ENCODE measurements around the gene AKR1E2. TPM values are rescaled to one million over a fixed set of nuclear protein-coding genes. Genes with fewer than 3 reads are reported as not detected.

The AKR1E2 gene
- total and polyA plus RNA-seq, 10 of the 15 experiments (the other 5 are each of a cell fraction or from before 2014, with no cell fraction given), result not detected

DNA sequence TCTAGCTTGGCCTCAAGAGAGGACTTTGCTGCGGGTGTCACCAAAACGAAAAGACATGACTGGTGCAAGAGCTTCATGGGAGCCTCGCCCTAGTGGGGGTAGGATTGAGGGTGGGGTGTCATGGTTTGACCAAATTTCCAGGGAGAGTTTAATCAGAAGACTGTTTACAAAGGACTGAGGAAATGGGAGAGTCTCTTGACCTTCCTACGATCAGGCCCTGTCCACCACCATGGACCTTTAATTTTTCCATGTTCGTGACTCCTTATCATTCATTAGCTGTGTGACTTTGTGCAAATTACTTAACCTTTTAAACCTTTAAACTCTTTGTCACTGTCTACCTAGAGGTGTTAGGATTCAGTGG, 23.0 kb downstream of the AKR1E2 start (continued):
- TF ChIP-seq CREM (IDR thresholded peaks at IDR 0.05; ENCODE audit: low read depth) (no peak), CEBPB (IDR thresholded peaks at IDR 0.05; ENCODE audit: borderline replicate concordance in 1 of 2, low read depth in 2 of 2, low read length in 2 of 2) (no peak), BHLHE40 (IDR thresholded peaks at IDR 0.05; ENCODE audit: borderline replicate concordance in 1 of 2, low read depth in 2 of 2, low read length in 1 of 2) (no peak)
- TF ChIP-seq, protein P1, sequence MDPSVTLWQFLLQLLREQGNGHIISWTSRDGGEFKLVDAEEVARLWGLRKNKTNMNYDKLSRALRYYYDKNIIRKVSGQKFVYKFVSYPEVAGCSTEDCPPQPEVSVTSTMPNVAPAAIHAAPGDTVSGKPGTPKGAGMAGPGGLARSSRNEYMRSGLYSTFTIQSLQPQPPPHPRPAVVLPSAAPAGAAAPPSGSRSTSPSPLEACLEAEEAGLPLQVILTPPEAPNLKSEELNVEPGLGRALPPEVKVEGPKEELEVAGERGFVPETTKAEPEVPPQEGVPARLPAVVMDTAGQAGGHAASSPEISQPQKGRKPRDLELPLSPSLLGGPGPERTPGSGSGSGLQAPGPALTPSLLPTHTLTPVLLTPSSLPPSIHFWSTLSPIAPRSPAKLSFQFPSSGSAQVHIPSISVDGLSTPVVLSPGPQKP (IDR thresholded peaks at IDR 0.05; ENCODE audit: low read depth, low read length), result no peak

DNA sequence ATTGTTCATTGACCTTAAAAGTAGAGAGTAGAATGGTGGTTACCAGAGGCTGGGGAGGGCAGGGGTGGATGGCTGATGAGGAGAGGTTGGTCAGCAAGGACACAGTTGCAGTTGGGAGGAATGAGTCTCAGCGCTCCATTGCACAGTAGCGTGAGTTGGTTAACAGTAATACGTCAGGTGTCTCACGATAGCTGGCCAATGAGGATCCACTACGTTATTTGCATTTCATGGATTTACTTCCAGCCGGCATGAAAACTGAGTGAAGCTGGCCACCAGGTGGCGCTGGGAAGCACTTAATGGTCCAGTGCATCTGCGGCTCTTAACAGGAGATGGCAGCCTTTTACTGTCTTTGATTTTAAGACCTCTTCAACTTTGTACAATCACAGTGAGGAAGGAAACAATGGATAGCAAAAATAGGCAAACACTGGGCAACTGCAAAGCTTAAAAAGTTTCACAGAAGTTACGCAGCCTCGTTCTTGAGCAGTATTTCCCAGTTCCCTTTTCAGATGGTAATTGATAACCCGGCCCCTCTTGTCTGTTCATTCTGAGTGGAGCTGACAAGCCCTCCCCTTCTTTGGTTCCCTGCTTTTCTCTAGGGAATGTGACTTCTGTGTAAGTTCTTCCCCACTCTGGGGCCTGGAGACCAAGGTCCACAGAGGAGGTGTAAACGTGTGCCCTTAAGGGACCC, 23.7 kb downstream of the AKR1E2 start:
- ChIA-PET RAD21 (ENCODE audit: unreplicated experiment) (interaction anchor here (0.7 to 3.8 kb wide), 9 partner anchors 11 to 585 kb away, joined by 3 to 18 read pairs (median 4); no protein-coding TSS in a partner anchor), SMC1A (ENCODE audit: uncharacterized antibody, unreplicated experiment) (interaction anchor here (0.6 to 3.3 kb wide), 13 partner anchors 11 to 943 kb away, joined by 3 to 28 read pairs (median 4); no protein-coding TSS in a partner anchor), CTCF (interaction anchor here (0.6 to 5.6 kb wide), 34 partner anchors 11 to 773 kb away, joined by 3 to 56 read pairs (median 4); no protein-coding TSS in a partner anchor), POLR2A (no interaction called here)
- WGBS (ENCODE audit: insufficient coverage, insufficient replicate concordance, low lambda C conversion rate, missing lambda C conversion rate), result 2% methylated on average over 12 of the region's 12 CpGs
- no peaks in the 10 kb centered on the region; the same call in 1 of the 2 replicates for H3K4me1 ChIP-seq (ENCODE audit: control insufficient read depth, insufficient read depth, low read length)
- intact Hi-C loops (cut with micrococcal nuclease; ENCODE audit: unreplicated experiment), result loop anchor here (2.0 to 10.0 kb wide), 6 partner anchors 133 to 773 kb away; partner anchors contain the start of gene AKR1C3
- H3K27me3 ChIP-seq (replicated peaks in 1 of 2; ENCODE audit: control insufficient read depth in 2 of 2, insufficient read depth in 2 of 2, low read length in 1 of 2), result no peaks in the 10 kb centered on the region
- ATAC-seq (peak; percentile 97), FAIRE-seq (peak; percentile 93), DNase-seq (ENCODE audit: low read depth, low spot score) (peak; percentile 37)
- H3K4me3 ChIP-seq, result no peak overlapping the region
- no peak overlapping the region for H3K9ac ChIP-seq (ENCODE audit: control insufficient read depth, insufficient read depth, low read length)
- peak overlapping the region; percentile 23 for H2AFZ ChIP-seq (ENCODE audit: control insufficient read depth, low read depth, low read length)
- H3K9me3 ChIP-seq (replicated peaks; ENCODE audit: control insufficient read depth, insufficient read depth, low read length), result no peaks in the 10 kb centered on the region
- 0 out of 2 replicates have a peak overlapping the region, but pooled peaks have one; percentile 7 for H3K4me2 ChIP-seq (ENCODE audit: control insufficient read depth, insufficient read depth)
- BruUV-seq (replicated peaks), result no TSS peak
- H4K20me1 ChIP-seq (ENCODE audit: control insufficient read depth, insufficient read depth), result no peaks in the 10 kb centered on the region
- H3K27ac ChIP-seq (ENCODE audit: control insufficient read depth, insufficient read depth), result no peak overlapping the region
- in situ Hi-C loops (cut with MboI), result loop anchor here (5.0 to 10.0 kb wide), 3 partner anchors 435 to 775 kb away; no protein-coding TSS in a partner anchor
- H3K36me3 ChIP-seq (ENCODE audit: control insufficient read depth in 2 of 2, insufficient read depth in 2 of 2, low read length in 1 of 2), result no peaks in the 10 kb centered on the region
- H3K79me2 ChIP-seq (ENCODE audit: control insufficient read depth, insufficient read depth, low read length), result no peaks in the 10 kb centered on the region
- TF ChIP-seq RAD21 (IDR thresholded peaks at IDR 0.05; ENCODE audit: insufficient read depth, low read depth, low read length), result peak; percentile 81
- TF ChIP-seq, protein P2, sequence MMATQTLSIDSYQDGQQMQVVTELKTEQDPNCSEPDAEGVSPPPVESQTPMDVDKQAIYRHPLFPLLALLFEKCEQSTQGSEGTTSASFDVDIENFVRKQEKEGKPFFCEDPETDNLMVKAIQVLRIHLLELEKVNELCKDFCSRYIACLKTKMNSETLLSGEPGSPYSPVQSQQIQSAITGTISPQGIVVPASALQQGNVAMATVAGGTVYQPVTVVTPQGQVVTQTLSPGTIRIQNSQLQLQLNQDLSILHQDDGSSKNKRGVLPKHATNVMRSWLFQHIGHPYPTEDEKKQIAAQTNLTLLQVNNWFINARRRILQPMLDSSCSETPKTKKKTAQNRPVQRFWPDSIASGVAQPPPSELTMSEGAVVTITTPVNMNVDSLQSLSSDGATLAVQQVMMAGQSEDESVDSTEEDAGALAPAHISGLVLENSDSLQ (IDR thresholded peaks at IDR 0.05), result no peak
- TF ChIP-seq SREBF2 (IDR thresholded peaks at IDR 0.05; ENCODE audit: low read length), result no peak
- no peak for TF ChIP-seq YBX1 (IDR thresholded peaks at IDR 0.05)
- TF ChIP-seq, protein P3, sequence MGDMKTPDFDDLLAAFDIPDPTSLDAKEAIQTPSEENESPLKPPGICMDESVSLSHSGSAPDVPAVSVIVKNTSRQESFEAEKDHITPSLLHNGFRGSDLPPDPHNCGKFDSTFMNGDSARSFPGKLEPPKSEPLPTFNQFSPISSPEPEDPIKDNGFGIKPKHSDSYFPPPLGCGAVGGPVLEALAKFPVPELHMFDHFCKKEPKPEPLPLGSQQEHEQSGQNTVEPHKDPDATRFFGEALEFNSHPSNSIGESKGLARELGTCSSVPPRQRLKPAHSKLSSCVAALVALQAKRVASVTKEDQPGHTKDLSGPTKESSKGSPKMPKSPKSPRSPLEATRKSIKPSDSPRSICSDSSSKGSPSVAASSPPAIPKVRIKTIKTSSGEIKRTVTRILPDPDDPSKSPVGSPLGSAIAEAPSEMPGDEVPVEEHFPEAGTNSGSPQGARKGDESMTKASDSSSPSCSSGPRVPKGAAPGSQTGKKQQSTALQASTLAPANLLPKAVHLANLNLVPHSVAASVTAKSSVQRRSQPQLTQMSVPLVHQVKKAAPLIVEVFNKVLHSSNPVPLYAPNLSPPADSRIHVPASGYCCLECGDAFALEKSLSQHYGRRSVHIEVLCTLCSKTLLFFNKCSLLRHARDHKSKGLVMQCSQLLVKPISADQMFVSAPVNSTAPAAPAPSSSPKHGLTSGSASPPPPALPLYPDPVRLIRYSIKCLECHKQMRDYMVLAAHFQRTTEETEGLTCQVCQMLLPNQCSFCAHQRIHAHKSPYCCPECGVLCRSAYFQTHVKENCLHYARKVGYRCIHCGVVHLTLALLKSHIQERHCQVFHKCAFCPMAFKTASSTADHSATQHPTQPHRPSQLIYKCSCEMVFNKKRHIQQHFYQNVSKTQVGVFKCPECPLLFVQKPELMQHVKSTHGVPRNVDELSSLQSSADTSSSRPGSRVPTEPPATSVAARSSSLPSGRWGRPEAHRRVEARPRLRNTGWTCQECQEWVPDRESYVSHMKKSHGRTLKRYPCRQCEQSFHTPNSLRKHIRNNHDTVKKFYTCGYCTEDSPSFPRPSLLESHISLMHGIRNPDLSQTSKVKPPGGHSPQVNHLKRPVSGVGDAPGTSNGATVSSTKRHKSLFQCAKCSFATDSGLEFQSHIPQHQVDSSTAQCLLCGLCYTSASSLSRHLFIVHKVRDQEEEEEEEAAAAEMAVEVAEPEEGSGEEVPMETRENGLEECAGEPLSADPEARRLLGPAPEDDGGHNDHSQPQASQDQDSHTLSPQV (IDR thresholded peaks at IDR 0.05), result peak; percentile 68; the same call in 1 of the 2 replicates
- TF ChIP-seq RCOR1 (conservative IDR thresholded peaks at IDR 0.05; ENCODE audit: low read depth, low read length), result 0 out of 2 replicates have a peak, but pooled peaks have one; percentile 28
- TF ChIP-seq SIX5 (IDR thresholded peaks at IDR 0.05; ENCODE audit: low read depth, low read length, severe bottlenecking), result no peak
- peak; percentile 66; the same call in 1 of the 2 replicates for TF ChIP-seq IRF4 (IDR thresholded peaks at IDR 0.05; ENCODE audit: low read depth, low read length)
- peak; percentile 37; the same call in 1 of the 2 replicates for TF ChIP-seq CREB1 (IDR thresholded peaks at IDR 0.05; ENCODE audit: low read depth)
- no peak for TF ChIP-seq NR2C1 (IDR thresholded peaks at IDR 0.05)
- no peak for TF ChIP-seq ZZZ3 (IDR thresholded peaks at IDR 0.05; ENCODE audit: control insufficient read depth, insufficient read length, low read depth)
- peak; percentile 27; the same call in 1 of the 2 replicates for TF ChIP-seq ZNF24 (IDR thresholded peaks at IDR 0.05)

All from GM12878 (cell line).